Glomerular visceral epithelial cell (primary cell): ENCODE data around the gene ITGAX.
A peak's percentile ranks its signal among the peaks of the same experiment; 100 is the strongest.
"Not testable (repeated sequence)": the region's sequence is repeated elsewhere in the genome, so short reads cannot be mapped to it uniquely, and the experiment has no call there.

ENCODE experiments used
- DNase-seq: peaks from one replicate; pipeline ENCODE4 v3.0.0-alpha.2; 2016; ENCODE audit errors: extremely low spot score

ITGAX gene

DNA sequence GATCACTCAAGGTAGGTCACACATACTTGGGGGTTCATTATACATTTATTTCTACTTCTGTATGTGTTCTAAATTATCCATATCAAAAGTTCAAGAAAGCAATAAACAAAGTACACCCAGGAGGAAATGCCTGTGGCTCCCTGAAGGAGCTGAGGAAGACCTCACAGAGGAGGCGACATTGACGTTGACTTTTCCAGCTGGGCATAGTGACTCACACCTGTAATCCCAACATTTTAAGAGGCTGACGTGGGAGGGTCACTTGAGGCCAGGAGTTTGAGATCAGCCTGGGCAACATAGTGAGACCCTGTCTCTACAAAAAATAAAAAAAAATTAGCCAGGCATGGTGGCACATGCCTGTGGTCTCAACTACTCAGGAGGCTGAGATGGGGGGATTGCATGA is 54.5 kb downstream of the ITGAX start:
- DNase-seq: no peak

DNA sequence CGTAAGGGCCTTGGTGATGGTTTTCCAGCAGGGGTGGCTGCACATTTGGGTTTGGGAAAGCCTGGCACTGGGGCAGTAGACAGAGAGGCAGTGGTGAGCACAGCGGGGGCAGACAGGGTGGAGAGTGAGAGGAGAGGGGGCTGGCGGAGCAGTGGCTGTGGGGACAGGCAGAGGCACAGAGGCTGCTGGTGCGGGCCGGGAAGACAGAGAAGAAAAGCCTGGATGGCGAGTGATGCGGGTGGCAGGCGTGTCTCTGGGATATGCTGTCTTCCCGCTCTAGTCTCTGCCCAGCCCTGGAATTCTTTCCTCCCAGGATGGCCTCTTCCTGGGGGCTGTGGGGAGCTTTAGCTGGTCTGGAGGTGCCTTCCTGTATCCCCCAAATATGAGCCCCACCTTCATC is 55.1 kb downstream of the ITGAX start:
- DNase-seq: no peak

DNA sequence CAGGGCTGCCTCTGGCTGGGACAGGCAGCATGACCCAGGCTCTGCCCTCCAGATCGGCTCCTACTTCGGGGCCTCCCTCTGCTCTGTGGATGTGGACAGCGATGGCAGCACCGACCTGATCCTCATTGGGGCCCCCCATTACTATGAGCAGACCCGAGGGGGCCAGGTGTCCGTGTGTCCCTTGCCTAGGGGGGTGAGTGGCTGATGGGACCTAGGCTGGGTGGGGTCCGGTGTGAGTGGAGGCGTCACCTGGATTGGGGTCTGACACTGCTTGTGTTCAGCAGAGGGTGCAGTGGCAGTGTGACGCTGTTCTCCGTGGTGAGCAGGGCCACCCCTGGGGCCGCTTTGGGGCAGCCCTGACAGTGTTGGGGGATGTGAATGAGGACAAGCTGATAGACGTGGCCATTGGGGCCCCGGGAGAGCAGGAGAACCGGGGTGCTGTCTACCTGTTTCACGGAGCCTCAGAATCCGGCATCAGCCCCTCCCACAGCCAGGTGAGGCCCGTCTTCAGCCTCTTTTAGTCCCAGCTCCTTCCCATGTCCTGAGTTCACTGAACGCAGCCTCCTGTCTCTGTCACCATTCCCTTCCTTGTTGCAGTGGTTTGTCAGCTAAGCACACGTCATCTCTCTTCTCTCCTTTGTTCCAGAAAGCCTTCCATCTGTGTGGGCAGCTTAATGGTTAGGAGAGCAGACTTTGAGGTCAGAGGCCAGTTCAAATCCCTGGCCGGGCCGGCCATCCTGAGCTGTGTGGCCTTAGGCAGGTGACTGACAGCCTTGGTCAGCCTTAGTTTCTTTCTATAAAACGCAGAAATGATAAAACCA is 56.3 kb downstream of the ITGAX start:
- no peak for DNase-seq

DNA sequence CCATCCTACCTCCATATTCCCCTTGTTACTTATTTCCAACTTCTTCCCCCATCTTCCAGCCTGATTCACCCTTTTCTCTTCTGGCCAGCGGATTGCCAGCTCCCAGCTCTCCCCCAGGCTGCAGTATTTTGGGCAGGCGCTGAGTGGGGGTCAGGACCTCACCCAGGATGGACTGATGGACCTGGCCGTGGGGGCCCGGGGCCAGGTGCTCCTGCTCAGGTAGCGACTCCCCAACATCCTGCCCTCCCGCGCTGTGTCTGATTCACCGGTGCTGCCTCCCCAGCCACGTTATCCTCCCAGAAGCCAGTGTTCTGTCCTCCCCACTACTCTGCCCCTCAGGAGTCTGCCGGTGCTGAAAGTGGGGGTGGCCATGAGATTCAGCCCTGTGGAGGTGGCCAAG is 57.8 kb downstream of the ITGAX start:
- DNase-seq: no peak

DNA sequence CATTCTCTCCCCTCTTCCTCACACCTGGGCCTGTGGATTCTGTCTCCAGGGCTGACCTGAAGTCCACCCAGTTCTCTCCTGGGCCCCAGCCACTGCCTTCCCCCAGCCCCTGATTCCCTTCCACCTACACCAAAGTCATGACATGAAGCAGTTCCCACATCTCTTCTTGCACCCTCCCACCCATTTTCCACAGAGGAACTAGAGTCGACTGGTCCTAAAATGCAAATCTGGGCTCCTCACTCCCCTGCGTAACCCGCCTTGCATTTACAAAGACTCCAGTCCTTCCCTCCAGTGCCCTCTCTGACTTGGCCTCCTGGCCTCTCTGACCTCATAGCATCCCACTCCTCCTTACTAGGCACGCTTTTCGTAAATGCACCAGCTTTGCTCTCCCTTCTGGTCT is 58.4 kb downstream of the ITGAX start:
- no peak for DNase-seq

DNA sequence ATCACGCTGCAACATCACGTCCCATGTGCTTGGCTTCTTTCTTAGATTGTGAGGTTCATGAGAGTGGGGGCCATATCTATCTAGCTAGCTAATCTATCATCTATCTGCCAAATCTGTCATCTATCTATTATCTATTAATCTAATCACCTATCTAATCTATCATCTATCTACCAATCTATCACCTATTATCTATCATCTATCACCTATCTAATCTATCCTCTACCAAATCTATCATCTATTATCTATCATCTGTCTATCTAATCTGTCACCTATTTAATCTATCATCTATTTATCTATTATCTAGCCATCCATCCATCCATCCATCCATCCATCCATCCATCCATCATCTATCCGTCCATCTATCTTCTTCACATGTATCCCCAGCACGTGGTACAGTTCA is 59.0 kb downstream of the ITGAX start:
- no peak for DNase-seq

DNA sequence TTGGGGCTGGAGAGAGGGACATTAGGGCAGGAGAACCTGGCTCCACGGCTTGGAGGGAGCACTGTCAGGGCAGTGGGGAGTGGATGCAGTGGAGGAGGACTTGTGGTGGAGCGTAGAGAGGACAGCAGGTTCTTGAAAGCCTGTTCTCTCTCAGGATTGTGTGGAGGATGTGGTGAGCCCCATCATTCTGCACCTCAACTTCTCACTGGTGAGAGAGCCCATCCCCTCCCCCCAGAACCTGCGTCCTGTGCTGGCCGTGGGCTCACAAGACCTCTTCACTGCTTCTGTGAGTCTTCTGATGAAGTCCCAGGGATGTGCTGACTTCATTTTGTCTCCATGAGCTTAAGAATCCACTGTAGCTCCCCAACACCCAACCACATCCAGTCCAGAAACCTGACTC is 59.7 kb downstream of the ITGAX start:
- DNase-seq: no peak

DNA sequence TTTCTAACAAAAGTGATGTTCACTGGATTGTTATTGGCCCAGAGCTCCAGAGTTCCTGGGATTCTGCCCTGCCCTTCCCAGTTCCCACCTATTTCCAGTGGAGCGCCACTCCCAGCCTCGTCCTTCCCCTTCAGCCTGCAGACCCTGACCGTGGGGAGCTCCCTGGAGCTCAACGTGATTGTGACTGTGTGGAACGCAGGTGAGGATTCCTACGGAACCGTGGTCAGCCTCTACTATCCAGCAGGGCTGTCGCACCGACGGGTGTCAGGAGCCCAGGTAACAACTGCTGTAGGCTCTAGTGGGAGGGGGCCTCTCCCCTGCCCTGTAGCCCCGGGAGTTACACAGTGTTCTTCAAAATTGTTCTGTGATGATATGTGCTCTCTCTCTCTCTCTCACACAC is 61.4 kb downstream of the ITGAX start:
- no peak for DNase-seq

DNA sequence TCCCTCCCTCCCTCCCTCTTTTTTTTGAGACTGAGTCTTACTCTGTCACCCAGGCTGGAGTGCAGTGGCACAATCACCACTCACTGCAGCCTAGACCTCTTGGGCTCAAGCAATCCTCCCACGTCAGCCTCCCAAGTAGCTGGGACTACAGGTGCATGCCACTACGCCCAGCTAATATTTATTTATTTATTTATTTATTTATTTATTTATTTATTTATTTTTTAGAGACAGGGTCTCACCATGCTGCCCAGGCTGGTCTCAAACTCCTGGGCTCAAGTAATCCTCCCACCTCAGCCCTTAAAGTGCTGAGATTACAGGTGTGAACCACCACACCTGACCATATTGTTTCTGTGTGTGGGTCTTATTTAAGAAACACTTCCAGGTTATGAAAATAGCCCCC is 62.1 kb downstream of the ITGAX start:
- DNase-seq: not testable (repeated sequence)

DNA sequence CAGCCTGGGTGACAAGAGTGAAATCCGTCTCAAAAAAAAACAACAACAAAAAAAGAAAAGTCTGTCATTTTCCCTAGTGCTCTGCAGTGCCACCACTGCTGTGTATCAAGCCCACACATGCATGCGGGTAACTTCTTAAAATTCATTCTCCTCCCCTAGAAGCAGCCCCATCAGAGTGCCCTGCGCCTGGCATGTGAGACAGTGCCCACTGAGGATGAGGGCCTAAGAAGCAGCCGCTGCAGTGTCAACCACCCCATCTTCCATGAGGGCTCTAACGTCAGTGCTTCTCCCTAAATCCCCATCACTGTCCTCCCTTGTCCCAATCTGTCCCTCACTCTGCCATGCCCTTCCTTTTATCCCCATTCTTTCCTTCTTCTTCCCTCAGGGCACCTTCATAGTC is 62.9 kb downstream of the ITGAX start:
- DNase-seq: no peak

DNA sequence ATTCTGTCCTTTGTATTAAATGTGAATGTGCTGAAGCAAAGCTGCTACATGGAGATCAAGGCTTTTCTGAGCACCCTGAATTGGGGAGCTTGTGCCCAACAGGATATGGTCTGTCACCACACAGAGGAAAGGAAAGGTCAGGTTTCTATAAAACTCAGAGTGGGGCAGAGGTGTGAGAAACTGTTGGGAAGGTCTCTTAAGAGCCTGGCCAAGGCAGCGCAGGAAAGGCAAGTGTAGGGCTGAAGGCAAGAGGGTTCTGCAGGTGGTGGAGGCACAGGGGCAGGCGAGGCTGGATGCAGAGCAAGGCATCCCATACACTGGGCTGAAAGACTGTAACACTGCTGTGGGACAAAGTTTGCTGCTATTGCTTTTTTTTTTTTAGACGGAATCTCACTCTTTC is 65.1 kb downstream of the ITGAX start:
- no peak for DNase-seq

DNA sequence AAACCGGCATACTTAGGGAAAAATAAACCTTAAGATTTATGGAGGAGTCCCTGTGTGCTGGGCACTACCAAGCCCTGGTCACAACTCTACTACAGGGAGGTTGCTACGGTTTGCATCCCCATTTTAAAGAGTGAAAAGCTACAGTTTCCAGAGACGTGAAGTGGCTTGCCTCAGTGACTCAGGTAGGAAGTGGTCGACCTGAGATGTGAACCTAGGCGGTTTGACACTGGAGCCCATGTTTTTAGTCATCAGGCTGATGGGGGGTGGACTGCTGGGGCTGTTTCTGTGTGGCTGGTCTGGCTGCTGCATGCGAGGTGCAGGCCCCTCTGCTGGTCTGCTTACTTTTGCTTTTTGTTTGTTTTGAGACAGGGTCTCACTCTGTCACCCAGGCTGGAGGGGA is 66.6 kb downstream of the ITGAX start:
- no peak for DNase-seq

DNA sequence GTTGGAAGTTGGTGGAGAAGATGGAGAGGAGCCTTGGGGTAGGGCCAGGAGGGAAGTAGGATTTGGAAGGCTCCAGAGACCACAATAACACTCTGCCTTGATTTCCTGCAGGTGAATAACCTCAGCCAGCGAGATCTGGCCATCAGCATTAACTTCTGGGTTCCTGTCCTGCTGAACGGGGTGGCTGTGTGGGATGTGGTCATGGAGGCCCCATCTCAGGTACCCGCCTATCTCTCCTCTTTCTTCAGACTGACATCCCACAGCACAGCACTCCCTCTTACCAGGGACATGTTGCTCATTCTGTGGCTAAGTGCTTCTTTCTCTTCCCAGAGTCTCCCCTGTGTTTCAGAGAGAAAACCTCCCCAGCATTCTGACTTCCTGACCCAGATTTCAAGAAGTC is 68.3 kb downstream of the ITGAX start:
- no peak for DNase-seq

DNA sequence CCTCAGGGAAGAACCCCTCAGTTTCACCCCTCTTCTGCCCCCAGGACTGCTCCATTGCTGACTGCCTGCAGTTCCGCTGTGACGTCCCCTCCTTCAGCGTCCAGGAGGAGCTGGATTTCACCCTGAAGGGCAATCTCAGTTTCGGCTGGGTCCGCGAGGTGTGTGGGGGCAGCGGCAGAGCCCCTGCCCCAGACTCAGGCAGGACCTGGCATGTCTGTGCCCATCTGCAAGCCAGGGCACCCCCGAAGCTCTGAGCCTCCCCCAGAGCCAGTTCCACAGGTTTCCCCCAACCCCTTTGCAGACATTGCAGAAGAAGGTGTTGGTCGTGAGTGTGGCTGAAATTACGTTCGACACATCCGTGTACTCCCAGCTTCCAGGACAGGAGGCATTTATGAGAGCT is 68.8 kb downstream of the ITGAX start:
- no peak for DNase-seq

DNA sequence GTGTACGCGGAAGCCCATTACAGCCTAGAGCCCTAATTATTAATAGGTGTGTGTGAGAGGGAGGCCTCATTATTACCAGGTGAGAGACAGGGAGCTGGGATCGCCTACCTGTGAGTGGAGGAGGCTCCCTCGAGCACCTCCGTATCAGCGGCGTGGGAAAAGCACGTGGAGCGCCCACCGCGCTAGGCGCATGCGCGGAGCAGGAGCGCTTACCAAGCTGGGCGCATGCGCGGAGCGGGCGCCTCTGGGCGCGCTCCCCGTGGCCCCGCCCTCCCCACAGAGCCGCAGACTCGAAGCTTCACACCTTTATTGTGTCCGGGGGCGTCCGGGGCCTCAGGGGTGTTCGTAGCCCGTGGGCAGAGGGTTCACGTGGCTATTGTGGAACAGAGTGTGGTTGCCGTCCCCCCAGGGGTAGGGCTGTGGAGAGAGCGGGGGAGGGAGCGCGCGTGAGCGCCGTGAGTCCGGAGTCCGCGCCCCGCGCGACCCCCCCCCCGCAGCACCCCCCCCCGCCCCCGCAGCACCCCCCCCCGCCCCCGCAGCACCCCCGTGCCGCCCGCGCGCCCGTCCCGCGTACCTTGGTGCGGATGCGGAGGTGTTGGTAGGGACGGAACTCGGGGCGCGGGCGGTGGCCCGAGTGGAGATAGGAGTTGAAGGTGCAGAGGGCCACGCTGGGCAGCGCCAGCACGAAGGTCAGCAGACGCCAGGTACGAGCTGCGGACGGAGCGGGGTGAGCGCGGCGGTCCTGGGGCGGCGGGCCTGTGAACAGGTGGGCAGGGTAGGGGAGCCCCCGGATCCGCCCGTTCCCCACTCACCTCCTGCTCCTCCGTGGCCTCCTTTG is 72.7 kb downstream of the ITGAX start:
- DNase-seq: peak; percentile 8

DNA sequence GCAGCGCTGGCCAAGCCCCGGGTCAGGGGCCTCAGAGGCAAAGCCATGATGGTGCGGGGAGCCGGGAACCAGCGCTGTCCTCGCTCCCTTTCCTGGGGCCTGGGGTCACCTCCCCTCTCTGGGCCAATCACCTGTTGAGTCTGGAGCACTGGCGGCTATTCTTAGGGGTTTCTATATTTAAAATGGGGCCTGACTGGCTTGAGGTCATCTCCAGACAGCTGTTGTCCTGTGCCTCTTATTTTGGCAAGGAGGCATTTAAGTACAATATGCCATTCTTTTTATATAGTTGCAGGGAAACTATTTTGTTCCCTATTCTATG is 73.3 kb downstream of the ITGAX start, which contains the start of gene COX6A2:
Gene COX6A2, minus strand, starts transcription at position 82 of the 319 bp plus-strand sequence. Its CDS starts 35 bp downstream, at position 47.
- no peak for DNase-seq

DNA sequence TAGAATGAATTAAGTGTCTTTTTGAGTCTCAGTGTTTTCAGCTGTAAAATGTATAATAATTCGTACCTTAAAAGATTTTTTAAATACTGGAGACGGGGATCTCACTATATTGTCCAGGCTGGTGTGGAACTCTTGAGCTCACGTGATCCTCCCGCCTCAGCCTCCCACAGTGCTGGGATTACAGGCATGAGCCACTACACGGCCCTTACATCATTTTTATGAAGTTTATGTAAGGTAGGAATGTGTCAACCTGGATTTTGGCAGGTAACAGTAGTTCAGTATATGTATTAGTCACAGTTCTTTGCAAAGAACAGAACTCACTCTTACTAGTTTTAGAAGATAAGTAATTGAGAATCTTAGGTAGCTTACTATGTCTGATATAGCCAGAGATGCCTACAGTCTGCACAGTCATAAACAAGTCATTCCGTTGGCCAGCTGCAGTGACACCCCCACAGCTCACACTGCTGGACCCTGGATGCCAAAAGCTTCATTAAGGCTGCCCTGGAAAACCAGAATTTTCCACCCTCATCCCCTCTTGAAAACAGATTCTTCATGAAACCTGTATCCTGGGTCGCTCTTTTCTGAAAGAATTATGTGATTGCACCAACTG is 73.8 kb downstream of the ITGAX start:
- no peak for DNase-seq

DNA sequence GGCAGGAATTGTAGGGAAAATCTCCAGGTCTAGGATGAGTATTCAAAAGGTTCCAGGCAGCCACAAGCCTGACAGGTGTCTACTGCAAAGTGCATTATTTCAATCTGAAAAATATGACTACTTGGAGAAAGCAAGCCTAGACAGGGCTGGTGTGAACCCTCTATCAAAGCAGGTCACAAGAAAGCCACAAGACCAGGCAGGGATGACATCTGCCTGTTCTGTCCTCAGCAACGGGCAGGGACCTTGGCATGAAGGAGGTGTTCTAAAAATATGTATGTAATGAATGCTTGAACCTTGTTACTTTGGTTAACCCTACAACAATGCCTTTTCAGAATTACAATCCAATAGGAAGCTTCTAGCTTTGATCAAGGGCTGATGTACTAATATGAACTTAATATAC is 74.3 kb downstream of the ITGAX start:
- DNase-seq: no peak

DNA sequence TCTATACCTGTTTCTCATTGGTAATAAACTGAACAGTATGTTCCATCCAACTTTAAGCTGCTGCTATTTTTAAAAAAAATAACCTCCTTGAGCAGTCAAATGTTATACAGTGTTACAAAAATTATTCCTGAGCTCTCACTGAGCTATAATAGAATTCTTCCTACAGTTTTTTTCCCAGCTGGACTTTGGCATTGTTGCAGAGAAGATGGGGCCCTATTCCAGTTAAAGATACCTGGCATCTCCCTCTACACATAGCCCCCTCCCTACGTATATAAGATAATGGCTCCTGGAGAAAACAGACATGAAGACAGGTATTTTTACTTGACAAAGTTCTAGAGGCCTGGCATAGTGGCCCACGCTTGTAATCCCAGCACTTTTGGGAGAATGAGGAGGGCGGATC is 74.8 kb downstream of the ITGAX start:
- DNase-seq: no peak

DNA sequence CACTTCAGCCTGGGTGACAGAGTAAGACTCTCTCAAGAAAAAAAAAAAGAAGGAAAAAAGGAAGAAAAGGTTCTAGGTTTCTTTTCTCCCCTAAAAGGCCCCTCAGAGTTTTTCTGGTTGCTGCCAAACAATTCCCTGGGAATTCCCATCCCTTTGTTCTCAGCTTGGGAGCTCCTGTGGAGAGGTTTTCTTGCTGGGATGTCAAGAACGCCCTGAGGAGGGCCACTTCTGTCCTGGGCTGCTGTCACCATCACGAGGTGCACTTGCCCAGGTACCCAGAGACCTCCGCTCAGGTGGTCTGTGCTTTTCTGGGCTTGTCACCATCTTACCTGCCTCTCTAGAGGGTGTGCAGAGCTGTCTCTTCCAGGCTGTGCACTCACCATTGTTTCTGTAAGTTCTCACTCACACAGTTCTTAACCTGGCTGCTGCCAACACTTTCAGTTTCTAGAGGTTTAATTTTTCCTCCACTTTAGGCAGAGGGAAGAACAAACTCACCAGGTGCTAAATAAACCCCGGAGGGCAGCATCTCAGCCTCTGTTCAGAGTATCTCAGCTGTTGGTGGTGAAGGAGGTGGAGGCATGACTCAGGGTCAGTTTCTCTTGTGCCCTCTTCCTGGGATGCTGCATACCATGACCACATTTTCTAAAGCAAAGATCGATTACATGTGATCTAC is 75.5 kb downstream of the ITGAX start:
- no peak for DNase-seq
